Thoracic aorta (tissue), 2 donors: Measurements from ENCODE around the gene GOLGA1. TPM values are rescaled to one million over a fixed set of nuclear protein-coding genes. Genes with fewer than 3 reads are reported as not detected.

Experiments used
- ATAC-seq: fragments of 150-250 bp; one replicate; pipeline ENCODE4 v1.8.0; 2017; ENCODE audit warnings: low read depth; ENCODE audit not compliant: insufficient number of reproducible peaks, low FRiP score
- DNase-seq: peaks from one replicate; pipeline ENCODE4 v3.0.0-alpha.2; 2020; ENCODE audit warnings: low spot score
- H3K27ac ChIP-seq, 2 donors: fragments of 200-600 bp; sonication (generic); 1 replicate in 1 of 2; 2 replicates in 1 of 2; pipeline ENCODE4 v1.5.1; 2016; ENCODE audit warnings: mild to moderate bottlenecking in 2 of 2, moderate library complexity in 2 of 2
- H3K27me3 ChIP-seq: fragments of 200-600 bp; sonication (generic); replicated peaks from 2 replicates; pipeline ENCODE4 v1.6.0; 2016; ENCODE audit warnings: mild to moderate bottlenecking; ENCODE audit not compliant: insufficient read depth
- H3K36me3 ChIP-seq: fragments of 200-600 bp; sonication (generic); one replicate; pipeline ENCODE4 v1.5.1; 2016
- H3K4me1 ChIP-seq, 2 donors: fragments of 200-600 bp; sonication (generic); 1 replicate in 1 of 2; 2 replicates in 1 of 2; pipeline versions ENCODE4 v1.5.1 to v1.6.0; 2016; ENCODE audit warnings: low read depth in 2 of 2, mild to moderate bottlenecking in 1 of 2; ENCODE audit not compliant: control insufficient read depth in 1 of 2
- H3K4me3 ChIP-seq: fragments of 200-600 bp; sonication (generic); 2 replicates; pipeline ENCODE4 v1.5.1; 2016; ENCODE audit warnings: mild to moderate bottlenecking
- H3K9me3 ChIP-seq: fragments of 200-600 bp; sonication (generic); 2 replicates; pipeline ENCODE4 v1.5.1; 2016
- CTCF ChIP-seq: fragments of 200-600 bp; sonication (generic); IDR thresholded peaks from one replicate; pipeline ENCODE4 v1.5.1; 2019; ENCODE audit warnings: antibody characterized with exemption
- total RNA-seq, 2 donors: library from RNA; depleted of rRNA; stranded (reverse); fragments of >200 nt; gene quantifications; one replicate each; pipeline versions ENCODE4 v1.1.0 to v1.2.3, GENCODE V29; 2016

The GOLGA1 gene
- total RNA-seq, 2 donors from 2014 or later = 11.6 to 22.2 TPM

- Histone ChIP-seq H3K9me3 (no peaks in the 10 kb centered on the region), H3K4me1 (no peaks in the 10 kb centered on the region), H3K27ac (no peak overlapping the region), H3K36me3 (peaks cover 60% of the 10 kb centered on the region), H3K27me3 (no peaks in the 10 kb centered on the region), H3K4me3 (no peak overlapping the region)
- TF ChIP-seq CTCF = no peak
- no peak for DNase-seq
- no peak for ATAC-seq
Observed at GRCh38 chr9:124882231-124882630, 58.7 kb downstream of the GOLGA1 start.

GRCh38 chr9:124881138-124881743, 59.6 kb downstream of the GOLGA1 start:
- no peak overlapping the region for H3K4me3 ChIP-seq
- no peaks in the 10 kb centered on the region for H3K4me1 ChIP-seq
- H3K36me3 ChIP-seq = peaks cover 59% of the 10 kb centered on the region
- H3K9me3 ChIP-seq = no peaks in the 10 kb centered on the region
- H3K27ac ChIP-seq = no peak overlapping the region
- ATAC-seq = no peak
- H3K27me3 ChIP-seq = no peaks in the 10 kb centered on the region
- no peak for TF ChIP-seq CTCF
- DNase-seq = no peak

GRCh38 chr9:124880501-124880900, 60.4 kb downstream of the GOLGA1 start:
- Histone ChIP-seq H3K27ac (no peak overlapping the region), H3K4me1 (no peaks in the 10 kb centered on the region), H3K27me3 (no peaks in the 10 kb centered on the region), H3K4me3 (no peak overlapping the region), H3K9me3 (no peaks in the 10 kb centered on the region), H3K36me3 (peaks cover 58% of the 10 kb centered on the region)
- ATAC-seq (no peak), DNase-seq (no peak)
- no peak for TF ChIP-seq CTCF

- no peaks in the 10 kb centered on the region for H3K9me3 ChIP-seq
- ATAC-seq (no peak), DNase-seq (no peak)
- TF ChIP-seq CTCF = no peak
- no peak overlapping the region for H3K4me3 ChIP-seq
- no peaks in the 10 kb centered on the region for H3K4me1 ChIP-seq
- peaks cover 65% of the 10 kb centered on the region for H3K36me3 ChIP-seq
- no peaks in the 10 kb centered on the region for H3K27me3 ChIP-seq
- H3K27ac ChIP-seq = no peak overlapping the region
Observed at GRCh38 chr9:124879226-124879625, 61.7 kb downstream of the GOLGA1 start.

- H3K4me3 ChIP-seq = no peak overlapping the region
- ATAC-seq (no peak), DNase-seq (no peak)
- no peaks in the 10 kb centered on the region for H3K27me3 ChIP-seq
- H3K36me3 ChIP-seq = peaks cover 65% of the 10 kb centered on the region
- H3K27ac ChIP-seq = no peak overlapping the region
- no peak for TF ChIP-seq CTCF
- H3K4me1 ChIP-seq = peaks cover 0 to 2% of the 10 kb centered on the region in 2 donors
- no peaks in the 10 kb centered on the region for H3K9me3 ChIP-seq
Observed at GRCh38 chr9:124878518-124878917, 62.4 kb downstream of the GOLGA1 start.
